ENCODE data around the gene CD164L2.
A peak's percentile ranks its signal among the peaks of the same experiment; 100 is the strongest.
"Not testable (repeated sequence)": the region's sequence is repeated elsewhere in the genome, so short reads cannot be mapped to it uniquely, and the experiment has no call there.

The CD164L2 gene

DNA sequence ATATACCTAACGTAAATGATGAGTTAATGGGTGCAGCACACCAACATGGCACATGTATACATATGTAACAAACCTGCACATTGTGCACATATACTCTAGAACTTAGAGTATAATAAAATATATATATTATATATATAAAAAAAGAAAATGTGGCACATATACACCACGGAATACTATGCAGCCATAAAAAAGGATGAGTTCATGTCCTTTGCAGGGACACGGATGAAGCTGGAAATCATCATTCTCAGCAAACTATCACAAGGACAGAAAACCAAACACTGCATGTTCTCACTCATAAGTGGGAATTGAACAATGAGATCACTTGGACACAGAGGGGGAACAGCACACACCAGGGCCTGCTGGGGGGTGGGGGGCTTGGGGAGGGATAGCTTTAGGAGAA is 1.7 kb upstream of the CD164L2 start:
- not testable (repeated sequence) for DNase-seq (ENCODE audit: low read depth)

DNA sequence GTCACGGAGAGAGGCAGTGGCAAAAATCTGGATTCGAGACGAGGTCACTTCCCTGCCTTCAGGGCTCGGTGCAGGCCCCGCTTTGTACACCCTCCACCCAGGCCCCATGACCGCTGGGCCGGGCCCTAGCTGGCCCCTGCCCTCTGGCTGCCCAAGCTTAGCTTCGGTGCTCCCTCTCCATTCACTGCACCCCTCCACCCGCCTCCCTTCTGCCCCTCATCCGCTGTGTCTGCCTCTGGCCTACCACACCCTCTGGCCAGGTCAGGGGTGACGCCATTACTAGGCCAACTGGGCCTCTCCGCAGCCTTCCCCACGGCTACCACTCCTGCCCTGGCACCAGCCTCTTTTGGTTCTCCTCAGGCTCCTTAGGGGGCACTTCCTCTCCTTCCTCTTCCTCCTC is 528 bp upstream of the CD164L2 start:
- DNase-seq (ENCODE audit: low read depth), result no peak

DNA sequence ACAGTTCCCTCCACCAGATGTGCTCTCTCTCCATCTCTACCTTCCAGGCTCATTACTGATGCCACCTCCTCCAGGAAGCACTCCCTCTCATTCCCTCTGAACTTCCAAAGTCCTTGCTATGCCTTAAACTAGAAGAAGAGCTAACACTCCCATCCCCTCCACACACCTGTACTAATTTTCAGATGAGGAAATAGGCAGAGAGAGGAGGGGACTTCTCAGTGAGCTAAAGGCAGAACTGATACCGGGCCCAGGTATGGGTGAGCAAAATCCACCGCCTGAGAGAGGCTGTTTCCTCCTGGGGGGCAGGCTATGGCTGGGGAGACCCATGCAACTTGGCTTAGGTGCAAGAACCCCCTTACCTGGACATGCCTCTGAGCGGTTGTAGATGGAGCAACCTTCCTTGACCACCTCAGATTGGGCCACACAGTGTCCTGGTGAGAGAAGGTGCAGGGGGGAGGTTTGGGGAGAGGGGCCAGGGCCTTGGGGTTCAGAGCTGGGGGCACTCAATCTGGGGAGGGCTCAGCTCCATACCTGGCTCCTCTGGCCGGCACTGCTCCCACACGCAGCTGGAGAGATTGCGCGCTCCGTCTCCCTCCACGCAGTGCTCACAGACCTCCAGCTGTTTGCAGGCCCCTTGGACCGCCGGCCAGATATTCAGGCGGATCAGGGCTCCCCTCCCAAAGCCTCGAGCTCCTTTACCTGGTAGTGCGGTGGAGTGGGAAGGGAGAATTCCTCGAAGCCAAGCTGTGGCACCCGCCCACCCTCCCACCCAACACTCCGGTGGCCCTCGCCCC is 967 bp downstream of the CD164L2 start:
- DNase-seq (ENCODE audit: low read depth), result no peak

DNA sequence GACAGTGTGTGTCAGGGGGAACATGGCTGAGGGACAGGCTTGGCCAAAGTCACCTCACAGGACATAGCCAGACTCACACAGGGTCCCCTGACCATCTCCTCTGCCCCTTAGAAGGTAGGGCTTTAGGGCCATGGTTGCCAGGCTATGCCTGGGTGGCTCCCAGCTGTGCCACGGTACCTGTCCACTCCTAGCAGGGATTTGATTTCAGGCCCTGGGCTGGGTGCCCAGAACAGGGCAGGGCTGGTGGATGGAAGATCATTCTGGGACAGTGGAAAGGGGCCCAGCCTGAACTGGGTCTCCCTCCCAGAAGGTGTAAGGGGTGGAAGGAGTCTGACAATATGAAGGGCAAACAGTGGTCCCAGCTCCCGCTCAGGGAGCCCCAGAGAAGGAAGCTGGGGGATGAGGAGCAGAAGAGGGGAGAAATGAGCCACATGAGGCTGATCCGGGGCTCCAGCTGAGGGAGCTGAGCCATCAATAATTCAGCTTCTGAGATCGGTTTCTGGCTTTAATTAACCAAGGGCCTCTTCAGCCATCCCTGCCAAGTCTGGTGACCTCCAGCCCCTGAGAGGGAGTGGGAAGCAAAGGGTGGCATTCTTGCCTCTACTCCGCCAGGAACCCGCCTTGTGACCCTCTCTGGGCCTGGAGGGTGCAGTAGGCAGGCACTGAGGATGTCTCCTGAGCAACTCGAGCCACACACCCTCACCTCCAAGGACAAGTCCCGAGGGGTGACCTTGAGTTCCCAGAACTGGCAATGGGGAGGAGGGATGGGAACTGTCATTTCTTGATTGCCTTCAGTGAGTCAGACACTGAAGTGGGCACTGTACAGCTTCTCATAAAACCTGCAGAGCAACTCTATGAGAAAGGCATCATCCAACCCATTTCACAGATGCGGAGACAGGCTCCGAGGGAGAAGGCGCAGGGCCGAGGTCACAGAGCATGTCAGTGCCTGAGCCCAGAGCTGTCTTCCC is 2.1 kb downstream of the CD164L2 start:
- no peak for DNase-seq (ENCODE audit: low read depth)

DNA sequence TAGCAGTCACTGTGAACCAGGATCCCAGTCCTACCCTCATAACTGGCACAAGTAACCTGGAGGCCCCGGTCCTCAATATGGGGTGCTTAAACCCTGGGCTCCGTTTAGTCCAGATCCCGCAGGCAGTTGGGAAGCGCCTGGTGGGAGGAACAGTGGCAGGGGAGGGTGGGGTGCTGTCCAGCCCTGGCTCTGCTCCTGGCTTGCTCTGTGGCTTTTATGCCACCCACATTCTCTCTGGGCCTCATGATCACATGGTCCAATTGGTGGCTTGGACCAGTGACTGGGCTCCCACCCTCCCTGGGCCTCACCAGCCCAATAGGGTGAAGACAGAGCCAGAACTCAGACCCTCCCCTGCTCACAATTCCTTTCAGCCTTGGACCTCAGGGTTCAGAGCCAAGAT is 2.9 kb downstream of the CD164L2 start:
- no peak for DNase-seq (ENCODE audit: low read depth)

DNA sequence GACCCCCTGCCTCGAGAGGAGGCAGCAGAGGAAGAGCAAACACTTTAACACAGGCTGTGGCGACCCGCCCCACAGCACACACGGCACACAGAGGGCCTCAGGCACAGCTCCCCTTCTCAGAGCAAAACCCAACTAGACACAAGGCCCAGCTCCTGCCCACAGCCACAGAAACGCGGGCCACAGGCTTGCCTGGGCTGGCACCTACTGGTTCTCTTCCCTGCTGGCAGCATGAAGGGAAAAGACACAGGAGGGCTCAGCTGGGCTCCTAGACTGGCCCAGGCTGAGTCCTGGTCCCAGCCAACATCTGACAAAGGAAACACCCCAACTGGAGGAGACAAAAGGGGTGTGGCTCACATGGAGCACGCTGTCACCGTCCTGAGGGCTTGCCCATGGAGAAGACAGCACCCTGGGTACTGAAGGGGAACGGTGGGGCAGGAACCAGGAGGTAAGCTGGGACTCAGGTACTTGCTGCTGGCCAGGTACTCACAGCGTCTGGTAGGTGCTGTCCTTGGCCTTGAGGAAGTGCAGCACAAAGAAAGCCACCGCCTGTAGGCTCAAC is 3.5 kb downstream of the CD164L2 start:
- no peak for DNase-seq (ENCODE audit: low read depth)

DNA sequence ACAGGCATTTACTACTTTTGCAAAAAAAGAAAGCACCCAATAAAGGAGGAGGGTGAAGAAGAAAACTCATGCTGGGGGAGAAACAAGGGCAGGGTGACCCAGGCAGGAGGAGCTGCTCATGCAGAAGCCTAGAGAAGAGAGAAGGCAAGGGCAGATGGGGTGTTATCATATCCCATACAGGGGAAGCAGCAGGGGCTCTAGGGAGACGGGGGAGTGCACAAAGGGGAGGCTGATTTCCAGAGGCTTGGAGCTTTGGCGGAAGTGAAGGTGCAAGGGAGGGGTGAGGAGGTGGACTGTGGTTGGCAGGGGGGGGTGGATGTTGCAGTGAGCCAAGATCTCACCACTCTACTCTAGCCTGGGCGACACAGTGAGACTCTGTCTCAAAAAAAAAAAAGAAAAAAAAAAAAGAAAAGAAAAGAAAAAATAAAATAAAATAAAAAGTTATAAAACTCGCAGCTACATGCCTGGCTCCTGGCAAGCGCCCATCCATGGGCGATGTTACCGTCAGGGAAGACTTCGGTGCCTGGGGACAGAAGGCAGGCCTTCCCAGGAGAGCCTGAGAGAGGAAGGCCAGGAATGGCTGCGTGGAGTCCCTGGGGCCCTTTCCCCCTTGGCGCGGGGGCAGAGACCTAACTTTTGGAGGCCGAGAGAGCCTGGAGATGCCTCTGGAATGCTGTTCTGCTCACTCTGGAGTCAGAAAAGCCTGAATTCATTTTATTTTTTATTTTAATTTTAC is 5.2 kb downstream of the CD164L2 start:
- DNase-seq (ENCODE audit: low read depth), result no peak

DNA sequence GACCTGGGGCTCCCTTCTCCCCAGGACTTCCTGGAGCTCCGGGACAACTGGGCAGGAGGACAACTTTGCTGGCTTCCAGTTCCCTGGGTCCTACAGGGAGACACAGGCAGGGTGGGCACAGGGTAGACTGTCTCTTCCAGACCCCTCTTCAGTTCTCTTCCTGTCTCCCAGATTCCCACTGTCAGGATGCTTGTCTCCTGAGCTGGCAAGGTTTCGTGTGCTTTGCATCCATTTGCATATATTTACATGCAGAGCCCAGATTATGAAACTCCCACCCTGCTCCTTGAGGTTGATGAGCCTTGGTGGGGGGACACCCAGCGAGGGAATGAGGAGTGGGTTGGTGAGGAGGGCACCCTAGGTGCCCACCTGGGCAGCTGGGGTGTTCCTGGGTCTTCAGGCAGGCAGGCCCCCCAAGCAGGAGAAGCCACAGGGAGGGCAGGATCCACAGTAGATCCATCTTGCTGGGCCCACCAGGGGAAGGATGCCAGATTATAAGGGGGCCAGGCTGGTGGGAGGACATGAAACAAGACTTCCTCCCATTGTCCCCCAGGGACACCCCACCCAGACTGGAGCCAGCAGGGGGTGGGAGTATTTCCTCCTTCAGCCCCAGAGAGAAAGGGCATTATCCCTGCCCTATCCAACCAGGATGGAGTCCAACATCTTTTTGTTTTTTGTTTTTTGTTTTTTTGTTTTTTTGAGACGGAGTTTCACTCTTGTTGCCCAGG is 8.6 kb downstream of the CD164L2 start, which contains the start of gene FCN3:
FCN3 (minus strand) TSS at position 463 of the 725 bp plus-strand sequence; CDS start at position 457, 6 bp downstream.
- DNase-seq (ENCODE audit: low read depth), result no peak

DNA sequence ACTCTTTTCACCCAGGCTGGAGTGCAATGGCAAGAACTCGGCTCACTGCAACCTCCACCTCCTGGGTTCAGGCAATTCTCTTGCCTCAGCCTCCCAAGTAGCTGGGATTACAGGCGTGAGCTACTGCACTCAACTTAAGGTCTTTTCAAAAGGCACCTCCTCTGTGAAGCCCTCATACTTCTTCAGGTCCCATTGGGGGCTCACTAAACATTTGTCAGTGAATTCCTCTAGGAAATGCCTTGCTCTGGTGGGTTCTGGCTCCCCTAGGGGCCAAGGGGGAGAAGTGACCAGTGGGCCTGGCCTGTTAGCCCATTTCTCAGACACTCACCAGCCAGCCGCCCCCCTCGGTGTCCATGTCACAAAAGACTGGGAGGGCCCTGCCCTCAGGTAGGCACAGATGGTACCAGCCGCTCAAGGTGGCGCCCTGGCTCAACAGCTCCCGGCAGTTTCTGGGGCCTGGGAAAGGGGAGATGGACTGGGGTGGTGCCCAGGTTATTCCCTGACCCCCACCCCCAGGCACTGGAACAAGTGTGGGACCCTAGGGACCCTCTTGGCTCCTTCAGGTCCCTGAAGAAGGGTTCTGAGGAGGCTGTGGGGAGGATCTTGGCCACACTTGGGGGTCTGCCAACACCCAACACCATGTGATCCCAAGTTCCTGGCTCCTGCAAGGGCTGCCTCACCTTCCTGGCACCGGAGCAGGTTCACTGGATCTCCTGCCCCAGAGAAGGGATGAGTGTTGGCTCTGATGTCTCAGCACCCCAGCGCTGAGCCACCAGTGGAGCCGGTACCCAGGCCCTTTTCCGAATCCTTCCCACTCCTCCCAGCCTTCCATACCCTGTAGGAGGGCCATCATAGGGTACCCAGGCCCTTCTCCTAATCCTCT is 10.1 kb downstream of the CD164L2 start:
- DNase-seq (ENCODE audit: low read depth), result no peak

DNA sequence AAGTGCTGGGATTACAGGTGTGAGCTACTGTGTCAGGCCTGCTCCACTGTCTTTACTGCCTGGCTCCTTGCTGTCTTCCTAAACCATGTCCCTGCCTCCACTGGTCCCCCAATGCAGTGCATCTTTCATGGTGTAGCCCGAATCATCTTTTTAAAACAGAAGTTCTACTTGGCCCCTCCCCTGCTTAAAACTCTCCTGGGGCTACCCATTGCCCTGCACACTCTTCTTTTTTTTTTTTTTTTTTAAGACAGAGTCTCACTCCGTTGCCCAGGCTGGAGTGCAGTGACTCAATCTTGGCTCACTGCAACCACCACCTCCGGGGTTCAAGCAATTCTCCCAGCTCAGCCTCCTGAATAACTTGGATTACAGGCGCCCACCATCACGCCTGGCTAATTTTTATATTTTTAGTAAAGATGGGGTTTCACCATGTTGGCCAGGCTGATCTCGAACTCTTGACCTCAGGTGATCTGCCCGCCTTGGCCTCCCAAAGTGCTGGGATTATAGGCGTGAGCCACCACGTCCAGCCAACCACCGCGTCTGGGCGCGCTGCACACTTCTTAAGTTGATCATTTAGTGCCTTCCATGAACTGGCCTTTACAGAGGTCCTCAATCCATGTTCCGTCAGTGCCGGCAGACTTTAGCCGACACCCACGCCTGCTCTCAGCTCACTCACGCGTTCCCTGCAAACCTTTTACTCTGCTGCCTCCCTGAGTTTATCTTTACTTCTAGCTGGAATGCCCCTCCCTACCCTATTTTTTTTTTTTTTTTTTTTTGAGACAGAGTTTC is 10.9 kb downstream of the CD164L2 start:
- no peak for DNase-seq (ENCODE audit: low read depth)

DNA sequence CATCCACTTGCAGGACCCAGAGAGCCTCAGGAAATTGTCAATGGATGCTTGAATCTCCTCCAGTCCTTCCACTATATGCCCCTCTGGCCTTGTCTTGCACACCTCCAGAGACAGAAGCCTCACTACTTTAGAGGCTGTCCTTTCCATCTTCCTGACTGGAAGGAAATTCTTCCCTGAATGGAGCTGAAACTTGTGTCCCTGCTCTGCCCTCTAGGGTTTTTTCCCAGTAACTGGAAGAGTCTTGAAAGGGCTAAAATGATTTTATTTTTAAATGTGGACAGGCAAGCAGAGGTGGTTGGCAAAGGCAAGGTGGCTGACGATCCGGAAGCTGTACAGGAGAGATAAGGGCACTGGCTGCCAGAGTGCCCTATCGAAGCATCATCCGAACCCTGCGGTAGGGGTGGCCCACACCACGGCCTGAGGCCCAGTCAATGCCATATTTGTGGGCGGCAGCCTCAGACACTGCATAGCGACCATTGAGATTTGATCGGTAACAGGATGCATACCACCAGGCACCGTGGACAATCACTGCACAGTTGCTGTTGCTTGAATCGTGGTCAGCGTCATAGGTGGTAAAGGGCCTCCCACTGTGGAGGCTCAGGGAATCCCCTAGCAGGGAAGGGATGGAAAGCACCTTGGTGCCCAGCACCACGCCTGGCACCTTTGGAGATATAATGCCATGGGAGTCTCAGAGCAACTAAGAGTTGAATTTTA is 14.1 kb downstream of the CD164L2 start:
- DNase-seq (ENCODE audit: low read depth), result no peak

DNA sequence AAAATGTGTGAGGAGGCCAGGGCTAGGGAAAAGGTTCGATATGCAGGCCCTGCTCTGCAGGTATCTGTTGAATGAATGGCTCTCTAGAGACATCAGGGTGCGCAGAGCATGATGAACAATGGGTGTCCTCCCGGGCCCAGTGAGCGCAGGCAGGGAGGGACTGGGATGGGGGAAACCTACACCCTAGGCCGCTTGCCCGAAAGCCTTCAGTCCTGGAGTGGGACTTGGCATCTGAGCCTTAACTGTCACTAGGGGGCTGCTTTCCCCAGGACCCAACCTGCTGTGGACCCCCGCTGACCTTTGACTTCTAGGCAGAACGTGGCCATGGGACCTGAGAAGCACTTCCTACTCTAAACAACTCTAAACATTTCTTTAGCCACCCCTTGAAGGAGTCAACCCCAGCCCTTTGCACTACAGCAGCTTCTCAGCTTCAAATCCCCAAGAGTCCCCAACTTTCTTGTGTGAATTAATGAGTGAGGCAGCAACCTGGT is 15.9 kb downstream of the CD164L2 start:
- DNase-seq (ENCODE audit: low read depth), result no peak

DNA sequence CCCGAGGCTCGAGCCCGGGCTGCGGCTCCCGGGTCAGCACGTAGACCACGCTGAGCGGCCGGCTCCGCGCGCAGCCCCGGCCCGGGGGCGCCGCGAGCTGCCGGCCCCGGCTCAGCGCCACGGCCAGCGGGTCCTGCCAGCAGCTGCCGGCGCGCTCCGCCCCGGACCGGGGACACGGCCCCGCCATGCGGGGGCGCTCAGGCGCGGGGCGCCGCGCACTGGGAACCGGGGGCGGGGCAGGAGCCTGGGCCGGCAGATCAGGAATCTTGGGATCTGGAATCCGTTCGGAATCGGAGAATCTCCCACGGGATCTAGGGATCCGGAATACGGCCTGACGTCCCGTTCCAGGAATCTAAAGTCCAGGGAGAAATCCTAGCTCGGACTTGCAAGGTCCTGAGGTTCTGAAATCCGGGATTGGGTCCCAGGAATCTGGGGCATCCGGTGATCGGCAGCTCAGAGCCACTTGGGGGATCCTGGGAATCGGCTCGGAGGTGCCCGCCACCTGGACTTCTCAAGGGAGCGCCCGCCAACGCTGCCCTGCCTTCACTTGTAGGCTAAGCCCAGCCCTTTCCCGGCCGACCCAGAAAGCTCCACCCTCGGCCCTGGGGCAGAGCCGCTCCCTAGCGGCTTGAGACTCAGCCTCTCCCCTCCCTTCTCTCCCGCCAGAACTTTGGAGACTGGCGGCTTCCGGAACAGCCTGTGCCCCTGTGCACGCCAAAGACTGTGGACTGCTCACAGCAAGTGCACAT is 16.5 kb downstream of the CD164L2 start, which contains the start of gene MAP3K6:
MAP3K6 (minus strand) TSS at position 551 of the 749 bp plus-strand sequence; CDS start at position 187, 364 bp downstream.
- DNase-seq (ENCODE audit: low read depth), result peak; percentile 53

DNA sequence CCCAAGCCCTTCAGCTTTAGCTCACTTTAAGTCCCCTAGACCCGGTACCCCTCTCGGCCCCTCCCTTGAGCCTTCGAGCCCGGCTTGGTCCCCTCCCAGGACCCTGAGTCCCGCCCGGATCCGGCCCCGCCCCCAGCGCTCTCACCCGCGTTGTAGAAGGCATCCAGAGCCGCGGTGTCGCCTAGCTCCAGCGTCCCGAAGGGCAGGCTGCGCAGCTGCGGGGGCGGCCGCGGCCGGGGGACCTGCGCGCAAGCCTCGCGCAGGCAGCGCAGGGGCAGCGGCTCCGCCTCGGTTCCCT is 17.1 kb downstream of the CD164L2 start:
- DNase-seq (ENCODE audit: low read depth), result peak; percentile 52

DNA sequence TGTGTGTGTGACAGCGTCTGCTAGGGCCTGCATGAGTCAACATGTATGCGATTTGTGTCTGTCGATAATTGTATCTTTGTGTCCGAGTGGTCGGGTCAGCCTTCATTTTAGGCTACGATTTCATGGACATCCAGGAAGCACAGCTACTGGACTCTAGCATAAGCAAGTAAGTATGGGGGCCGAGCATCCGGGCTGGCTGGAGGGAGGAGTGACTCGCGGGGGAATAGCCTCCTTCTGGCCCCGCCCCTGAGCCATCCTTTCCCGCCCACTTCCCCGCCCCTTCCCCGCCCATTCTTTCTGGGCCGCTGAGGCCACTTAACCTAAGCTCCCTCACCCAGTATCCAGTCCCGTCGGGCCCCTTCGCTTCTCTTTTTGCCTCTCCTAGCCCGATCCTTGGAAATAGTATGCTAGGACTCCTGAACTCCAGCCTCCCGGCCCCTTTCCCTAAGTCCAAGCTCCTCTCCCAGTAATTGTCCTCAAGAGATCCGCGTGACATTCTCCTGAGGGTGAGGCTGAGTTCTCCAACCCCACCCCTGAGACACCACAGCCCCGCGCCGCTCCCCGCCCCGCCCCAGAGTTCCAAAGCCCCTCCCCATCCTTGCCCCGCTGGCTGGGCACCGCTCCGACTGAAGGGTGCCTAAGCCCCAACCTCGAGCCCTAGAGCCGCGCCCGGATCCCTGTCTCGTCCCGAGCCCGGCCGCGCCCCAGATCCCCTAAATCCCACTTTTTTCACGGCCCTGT is 17.6 kb downstream of the CD164L2 start:
- peak; percentile 78 for DNase-seq (ENCODE audit: low read depth)

DNA sequence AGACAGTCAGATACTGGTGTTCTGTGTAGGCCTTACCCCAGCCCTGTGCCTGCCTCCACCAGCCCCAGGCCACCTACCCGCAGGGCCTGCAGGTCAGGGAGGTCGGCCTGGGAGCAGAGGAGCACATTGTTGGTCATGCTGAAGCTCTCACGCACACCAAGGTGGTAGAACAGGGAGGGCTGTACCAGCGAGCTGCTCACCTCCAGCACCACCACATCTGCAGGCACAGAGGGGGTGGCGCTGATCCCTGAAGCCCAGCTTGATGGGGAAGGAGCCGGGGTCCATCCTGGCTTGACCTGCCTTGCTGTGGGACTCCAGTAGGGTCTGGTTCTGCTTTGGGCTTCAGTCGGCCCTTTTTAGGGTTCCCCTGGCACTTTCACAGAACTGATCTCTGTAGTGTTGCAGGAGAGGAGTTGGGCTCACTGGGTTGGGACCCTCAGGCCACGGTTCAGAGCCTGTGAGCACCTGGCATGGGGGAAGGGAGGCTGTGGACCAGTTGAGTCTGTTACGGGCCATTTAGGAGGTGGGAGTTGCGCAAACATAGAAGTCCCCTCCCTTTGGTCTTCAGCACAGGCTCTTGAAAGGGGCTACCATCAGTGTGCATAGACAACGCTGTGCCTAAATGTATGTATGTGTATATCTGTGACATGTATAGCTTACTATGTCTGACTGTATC is 18.3 kb downstream of the CD164L2 start:
- no peak for DNase-seq (ENCODE audit: low read depth)
